ENCODE data around the gene CRTC1.
"Not testable (repeated sequence)": the region's sequence is repeated elsewhere in the genome, so short reads cannot be mapped to it uniquely, and the experiment has no call there.

CRTC1 gene

DNA sequence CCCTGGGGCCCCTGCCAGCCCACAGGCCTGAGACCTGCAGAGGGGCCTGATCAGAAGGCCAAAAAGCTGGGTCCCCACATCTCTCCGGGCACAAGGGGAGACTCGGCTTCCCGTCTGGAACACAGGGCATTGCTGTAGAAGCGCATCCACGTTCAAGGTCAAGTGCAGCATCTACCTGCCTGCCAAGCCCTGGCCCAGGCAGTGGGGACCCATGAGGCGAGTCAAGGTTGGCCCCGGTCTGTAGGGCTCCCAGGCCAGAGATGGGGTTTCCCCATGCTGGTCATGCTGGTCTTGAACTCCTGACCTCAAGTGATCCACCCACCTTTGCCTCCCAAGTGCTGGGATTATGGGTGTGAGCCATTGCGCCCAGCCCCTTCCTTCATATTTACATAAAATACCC is 121.2 kb downstream of the CRTC1 start:
- Histone ChIP-seq H3K4me2 (ENCODE audit: low read depth, low read length, poor library complexity, severe bottlenecking) (no peak overlapping the region), H3K27ac (ENCODE audit: low read depth, low read length) (no peak overlapping the region), H3K36me3 (ENCODE audit: low read length) (no peaks in the 10 kb centered on the region), H3K9me3 (ENCODE audit: insufficient read depth, low read length) (no peaks in the 10 kb centered on the region), H4K20me1 (ENCODE audit: low read depth, low read length) (no peaks in the 10 kb centered on the region), H3K9ac (ENCODE audit: low read length) (no peak overlapping the region), H3K9me2 (replicated peaks; ENCODE audit: insufficient read depth, low read length) (no peaks in the 10 kb centered on the region), H2AFZ (ENCODE audit: low read depth, low read length, severe bottlenecking) (no peak overlapping the region), H3F3A (ENCODE audit: insufficient read depth) (no peaks in the 10 kb centered on the region), H3K27me3 (ENCODE audit: low read length) (no peaks in the 10 kb centered on the region), H3K79me2 (ENCODE audit: insufficient read depth, low read length) (no peaks in the 10 kb centered on the region), H3K4me3 (ENCODE audit: insufficient read depth, low read length, poor library complexity, severe bottlenecking) (no peak overlapping the region)
- no peak for TF ChIP-seq EZH2phosphoT487 (conservative IDR thresholded peaks at IDR 0.05; ENCODE audit: low read length)
- TF ChIP-seq CTCF (IDR thresholded peaks at IDR 0.05; ENCODE audit: insufficient read depth, low read length, poor library complexity, severe bottlenecking): no peak

DNA sequence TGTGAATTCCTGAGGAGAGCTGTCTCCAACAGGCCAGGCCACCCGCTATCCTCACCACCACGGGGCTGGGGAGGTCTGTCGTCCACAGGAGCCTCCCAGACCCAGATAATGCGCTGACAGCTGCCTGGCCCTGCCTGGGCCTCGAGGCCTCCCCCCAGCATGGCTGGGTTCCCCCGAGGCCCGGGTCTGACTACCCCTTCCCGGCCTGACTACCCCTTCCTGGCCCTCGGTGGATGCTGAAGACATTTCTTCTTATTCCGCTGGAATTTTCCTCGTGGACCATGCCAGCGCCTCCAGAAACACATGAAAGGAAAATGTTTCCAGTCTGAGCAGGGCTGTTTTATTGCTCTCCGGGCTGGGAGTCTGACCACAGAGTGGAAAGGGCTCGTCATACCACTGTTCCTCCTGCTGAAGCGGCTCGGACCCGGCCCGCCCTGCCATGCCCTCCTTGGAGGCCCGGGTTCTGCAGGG is 124.4 kb downstream of the CRTC1 start:
- no peak overlapping the region for H3K27ac ChIP-seq (ENCODE audit: low read depth, low read length)
- H3K27me3 ChIP-seq (ENCODE audit: low read length): no peaks in the 10 kb centered on the region
- no peak for TF ChIP-seq CTCF (IDR thresholded peaks at IDR 0.05; ENCODE audit: insufficient read depth, low read length, poor library complexity, severe bottlenecking)
- no peak for TF ChIP-seq EZH2phosphoT487 (conservative IDR thresholded peaks at IDR 0.05; ENCODE audit: low read length)

GRCh38 chr19:18809149-18809868 is 125.8 kb downstream of the CRTC1 start:
- Histone ChIP-seq H3K4me3 (ENCODE audit: insufficient read depth, low read length, poor library complexity, severe bottlenecking) (no peak overlapping the region), H3K9me3 (ENCODE audit: insufficient read depth, low read length) (no peaks in the 10 kb centered on the region), H3K4me2 (ENCODE audit: low read depth, low read length, poor library complexity, severe bottlenecking) (no peak overlapping the region), H3K36me3 (ENCODE audit: low read length) (no peaks in the 10 kb centered on the region), H3K27me3 (ENCODE audit: low read length) (no peaks in the 10 kb centered on the region), H2AFZ (ENCODE audit: low read depth, low read length, severe bottlenecking) (no peak overlapping the region), H3K79me2 (ENCODE audit: insufficient read depth, low read length) (no peaks in the 10 kb centered on the region), H3F3A (ENCODE audit: insufficient read depth) (no peaks in the 10 kb centered on the region), H3K9me2 (replicated peaks; ENCODE audit: insufficient read depth, low read length) (no peaks in the 10 kb centered on the region), H3K9ac (ENCODE audit: low read length) (no peak overlapping the region), H4K20me1 (ENCODE audit: low read depth, low read length) (no peaks in the 10 kb centered on the region), H3K27ac (ENCODE audit: low read depth, low read length) (no peak overlapping the region)
- no peak for TF ChIP-seq CTCF (IDR thresholded peaks at IDR 0.05; ENCODE audit: insufficient read depth, low read length, poor library complexity, severe bottlenecking)
- TF ChIP-seq EZH2phosphoT487 (conservative IDR thresholded peaks at IDR 0.05; ENCODE audit: low read length): no peak

More for the DNA sequence above, 124.4 kb downstream of the CRTC1 start:
- H3K9ac ChIP-seq (ENCODE audit: low read length): no peak overlapping the region
- no peaks in the 10 kb centered on the region for H4K20me1 ChIP-seq (ENCODE audit: low read depth, low read length)
- no peak overlapping the region for H3K4me2 ChIP-seq (ENCODE audit: low read depth, low read length, poor library complexity, severe bottlenecking)
- H3K9me2 ChIP-seq (replicated peaks; ENCODE audit: insufficient read depth, low read length): no peaks in the 10 kb centered on the region
- H3K9me3 ChIP-seq (ENCODE audit: insufficient read depth, low read length): no peaks in the 10 kb centered on the region
- no peak overlapping the region for H2AFZ ChIP-seq (ENCODE audit: low read depth, low read length, severe bottlenecking)
- no peaks in the 10 kb centered on the region for H3F3A ChIP-seq (ENCODE audit: insufficient read depth)
- H3K79me2 ChIP-seq (ENCODE audit: insufficient read depth, low read length): no peaks in the 10 kb centered on the region
- H3K4me3 ChIP-seq (ENCODE audit: insufficient read depth, low read length, poor library complexity, severe bottlenecking): no peak overlapping the region
- no peaks in the 10 kb centered on the region for H3K36me3 ChIP-seq (ENCODE audit: low read length)

DNA sequence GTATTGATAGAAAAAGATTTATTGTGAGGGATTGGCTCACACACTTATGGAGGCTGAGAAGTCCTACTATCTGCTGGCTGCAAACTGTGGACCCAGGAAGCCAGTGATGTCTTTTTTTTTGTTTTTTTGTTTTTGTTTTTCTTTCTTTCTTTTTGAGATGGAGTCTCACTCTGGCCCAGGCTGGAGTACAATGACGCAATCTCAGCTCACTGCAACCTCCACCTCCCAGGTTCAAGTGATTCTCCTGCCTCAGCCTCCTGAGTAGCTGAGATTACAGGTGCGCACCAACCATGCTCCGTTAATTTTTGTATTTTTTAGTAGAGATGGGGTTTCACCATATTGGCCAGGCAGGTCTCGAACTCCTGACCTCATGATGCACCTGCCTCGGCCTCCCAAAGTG is 128.2 kb downstream of the CRTC1 start:
- H3K9me3 ChIP-seq (ENCODE audit: insufficient read depth, low read length); H3K9ac ChIP-seq (ENCODE audit: low read length); H3K4me2 ChIP-seq (ENCODE audit: low read depth, low read length, poor library complexity, severe bottlenecking); H3F3A ChIP-seq (ENCODE audit: insufficient read depth); H3K4me3 ChIP-seq (ENCODE audit: insufficient read depth, low read length, poor library complexity, severe bottlenecking); H3K36me3 ChIP-seq (ENCODE audit: low read length); H4K20me1 ChIP-seq (ENCODE audit: low read depth, low read length); H3K79me2 ChIP-seq (ENCODE audit: insufficient read depth, low read length); H3K27me3 ChIP-seq (ENCODE audit: low read length); H2AFZ ChIP-seq (ENCODE audit: low read depth, low read length, severe bottlenecking); H3K9me2 ChIP-seq (replicated peaks; ENCODE audit: insufficient read depth, low read length); H3K27ac ChIP-seq (ENCODE audit: low read depth, low read length): not testable (repeated sequence)

Data from SU-DHL-6 (cell line).